Caco-2 (cell line): ENCODE data around the gene TOPORS. TPM values are rescaled to one million over a fixed set of nuclear protein-coding genes. Genes with fewer than 3 reads are reported as not detected.

ENCODE experiments used
- BruUV-seq: library from RNA; stranded (reverse); fragments of 400-500 nt; replicated peaks from 2 replicates; lab custom pipeline; 2021; lab: Mats Ljungman, UMichigan
- CTCF ChIA-PET: fragments of 300-600 bp; sonication (Branson Sonifier 250); formaldehyde crosslinking; loops from one replicate; lab custom pipeline; 2022; ENCODE audit warnings: antibody characterized with exemption; lab: Charles Lee
- POLR2A ChIA-PET: fragments of 300-600 bp; sonication (Branson Sonifier 250); formaldehyde crosslinking; loops from one replicate; lab custom pipeline; 2022; ENCODE audit warnings: antibody characterized with exemption; lab: Charles Lee
- DNase-seq, 2 experiments: peaks; one replicate each; pipeline versions ENCODE4 v3.0.0 to v3.0.0-alpha.2; 2020 to 2022
- H3K27me3 ChIP-seq: replicated peaks from 2 replicates; pipeline ENCODE4 v1.6.0; 2011; ENCODE audit warnings: low read length; ENCODE audit not compliant: control insufficient read depth, insufficient read depth
- H3K36me3 ChIP-seq: 2 replicates; pipeline ENCODE4 v1.5.1; 2011; ENCODE audit warnings: low read length; ENCODE audit not compliant: control insufficient read depth, insufficient read depth
- H3K4me1 ChIP-seq: fragments of 250-450 bp; sonication (Bioruptor Pico); 2 replicates; pipeline ENCODE4 v1.5.1; 2020; ENCODE audit warnings: mild to moderate bottlenecking
- H3K4me3 ChIP-seq: 2 replicates; pipeline ENCODE4 v1.5.1; 2011; ENCODE audit warnings: low read depth, mild to moderate bottlenecking, control low read depth, low read length
- H3K9me3 ChIP-seq: fragments of 250-450 bp; sonication (Bioruptor Pico); 2 replicates; pipeline ENCODE4 v1.5.1; 2020; ENCODE audit warnings: mild to moderate bottlenecking, moderate library complexity
- H3K27ac Mint-ChIP-seq: one replicate; pipeline ENCODE4 v1.8.0; 2022; ENCODE audit warnings: mixed read lengths; ENCODE audit not compliant: unreplicated experiment
- H3K27me3 Mint-ChIP-seq: one replicate; pipeline ENCODE4 v1.8.0; 2022; ENCODE audit warnings: mixed read lengths; ENCODE audit not compliant: insufficient read depth, unreplicated experiment
- H3K36me3 Mint-ChIP-seq: one replicate; pipeline ENCODE4 v1.8.0; 2022; ENCODE audit warnings: mild to moderate bottlenecking, mixed read lengths; ENCODE audit not compliant: insufficient read depth, unreplicated experiment
- H3K4me1 Mint-ChIP-seq: one replicate; pipeline ENCODE4 v1.8.0; 2022; ENCODE audit warnings: low read depth, mixed read lengths; ENCODE audit not compliant: unreplicated experiment
- H3K4me3 Mint-ChIP-seq: one replicate; pipeline ENCODE4 v1.8.0; 2022; ENCODE audit warnings: mild to moderate bottlenecking, moderate library complexity, mixed read lengths; ENCODE audit not compliant: unreplicated experiment
- H3K9me3 Mint-ChIP-seq: one replicate; pipeline ENCODE4 v1.8.0; 2022; ENCODE audit warnings: mixed read lengths; ENCODE audit not compliant: unreplicated experiment
- intact Hi-C: fragments of 100-400 bp; cut with micrococcal nuclease; formaldehyde crosslinking; loops from one replicate; pipeline ENCODE4 v1.10.0; 2022; ENCODE audit not compliant: unreplicated experiment
- total RNA-seq: library from RNA; stranded (reverse); gene quantifications from 2 replicates; pipeline ENCODE4 v1.2.3, GENCODE V29; 2022
- TF ChIP-seq, protein P1 (sequence below), 2 experiments: fragments of 200-600 bp in 1 of 2; IDR thresholded peaks; 1 replicate in 1 of 2; 2 replicates in 1 of 2; pipeline versions ENCODE4 v1.5.1 to v1.8.0; 2011 to 2022; ENCODE audit warnings: antibody characterized with exemption in 1 of 2, control low read depth in 1 of 2, inconsistent platforms in 1 of 2, low read depth in 1 of 2, low read length in 1 of 2, mild to moderate bottlenecking in 1 of 2, moderate library complexity in 1 of 2; ENCODE audit not compliant: insufficient read depth in 1 of 2, severe bottlenecking in 1 of 2, unreplicated experiment in 1 of 2

TOPORS gene
- total RNA-seq, 1 experiment from 2014 or later: 14.6 TPM

DNA sequence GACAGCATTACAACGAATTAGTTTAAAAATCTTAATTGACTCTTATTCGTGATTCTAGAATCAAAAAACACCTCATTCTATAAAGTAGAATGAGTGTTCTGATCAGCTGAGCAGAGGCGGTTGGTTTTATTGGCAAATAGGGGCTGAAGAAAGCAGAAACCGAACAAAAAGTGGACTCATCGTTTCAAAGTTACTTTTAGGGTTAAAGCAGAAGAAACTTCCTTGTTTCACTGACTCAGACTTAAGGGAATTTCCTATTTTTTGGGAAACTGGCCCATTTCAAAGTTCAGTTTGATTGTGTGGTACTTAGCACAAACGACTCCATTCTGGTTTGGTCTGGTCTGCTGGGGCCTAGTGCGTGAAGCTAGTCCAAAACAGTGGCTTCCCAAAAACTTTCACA lies 21.4 kb upstream of the TOPORS start:
- no peak for DNase-seq
- Mint-ChIP-seq H3K27ac (peak overlapping the region; percentile 100), H3K36me3 (peaks cover 17% of the 10 kb centered on the region), H3K4me3 (peak overlapping the region; percentile 98), H3K4me1 (no peaks in the 10 kb centered on the region), H3K9me3 (no peaks in the 10 kb centered on the region), H3K27me3 (peaks cover 2% of the 10 kb centered on the region)
- POLR2A ChIA-PET: no interaction called here
- TF ChIP-seq, protein P1, sequence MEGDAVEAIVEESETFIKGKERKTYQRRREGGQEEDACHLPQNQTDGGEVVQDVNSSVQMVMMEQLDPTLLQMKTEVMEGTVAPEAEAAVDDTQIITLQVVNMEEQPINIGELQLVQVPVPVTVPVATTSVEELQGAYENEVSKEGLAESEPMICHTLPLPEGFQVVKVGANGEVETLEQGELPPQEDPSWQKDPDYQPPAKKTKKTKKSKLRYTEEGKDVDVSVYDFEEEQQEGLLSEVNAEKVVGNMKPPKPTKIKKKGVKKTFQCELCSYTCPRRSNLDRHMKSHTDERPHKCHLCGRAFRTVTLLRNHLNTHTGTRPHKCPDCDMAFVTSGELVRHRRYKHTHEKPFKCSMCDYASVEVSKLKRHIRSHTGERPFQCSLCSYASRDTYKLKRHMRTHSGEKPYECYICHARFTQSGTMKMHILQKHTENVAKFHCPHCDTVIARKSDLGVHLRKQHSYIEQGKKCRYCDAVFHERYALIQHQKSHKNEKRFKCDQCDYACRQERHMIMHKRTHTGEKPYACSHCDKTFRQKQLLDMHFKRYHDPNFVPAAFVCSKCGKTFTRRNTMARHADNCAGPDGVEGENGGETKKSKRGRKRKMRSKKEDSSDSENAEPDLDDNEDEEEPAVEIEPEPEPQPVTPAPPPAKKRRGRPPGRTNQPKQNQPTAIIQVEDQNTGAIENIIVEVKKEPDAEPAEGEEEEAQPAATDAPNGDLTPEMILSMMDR (IDR thresholded peaks at IDR 0.05; ENCODE audit: insufficient read depth in 1 of 2, low read depth in 1 of 2, low read length in 1 of 2, severe bottlenecking in 1 of 2, unreplicated experiment in 1 of 2): no peak
- H3K27me3 ChIP-seq: no peaks in the 10 kb centered on the region
- H3K9me3 ChIP-seq: no peaks in the 10 kb centered on the region
- intact Hi-C loops: loop anchor here (2.0 kb wide), 1 partner anchor 147 kb away; no protein-coding TSS in a partner anchor
- CTCF ChIA-PET: interaction anchor here (0.5 to 4.0 kb wide), 3 partner anchors 7 to 195 kb away, joined by 3 to 63 read pairs (median 3); no protein-coding TSS in a partner anchor
- H3K4me3 ChIP-seq: no peak overlapping the region
- H3K36me3 ChIP-seq: no peaks in the 10 kb centered on the region
- no TSS peak for BruUV-seq
- H3K4me1 ChIP-seq: peaks cover 5% of the 10 kb centered on the region; the same call in 1 of the 2 replicates

DNA sequence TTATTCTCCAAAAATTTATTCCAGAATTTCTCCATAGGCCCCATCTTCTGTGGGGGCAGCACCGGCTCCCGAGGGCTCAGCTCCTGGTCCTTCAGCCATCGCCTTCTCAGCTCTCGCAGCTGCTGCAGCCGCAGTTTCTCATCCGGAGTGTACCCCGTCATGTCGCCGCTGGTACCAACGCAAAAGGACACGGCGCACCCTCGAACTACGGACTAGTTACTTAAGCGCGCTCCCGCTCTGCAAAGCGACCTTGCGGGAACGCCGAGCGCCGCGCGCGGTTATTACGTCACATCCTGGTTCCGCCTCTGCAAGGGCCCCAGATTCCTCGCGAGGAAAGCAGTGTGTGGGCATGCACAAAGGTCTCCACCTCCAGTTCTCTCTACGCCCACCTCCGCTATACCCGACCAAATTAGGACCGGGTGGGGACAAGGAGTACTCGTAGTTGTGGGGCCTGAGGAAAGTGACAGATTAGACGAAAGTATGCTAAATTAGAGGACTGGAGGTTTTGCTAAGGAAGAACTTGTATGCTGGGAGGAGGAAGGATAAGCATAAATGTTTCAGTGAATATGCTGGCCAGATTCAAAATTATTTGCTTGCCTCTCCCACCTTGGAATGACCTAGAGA lies 20.6 kb upstream of the TOPORS start, which contains the start of gene NDUFB6:
Gene NDUFB6 (minus strand): TSS at position 260 of the 624 bp plus-strand sequence. CDS start 99 bp downstream, at position 161.
- no peaks in the 10 kb centered on the region for H3K27me3 ChIP-seq
- CTCF ChIA-PET: interaction anchor here (0.5 to 4.0 kb wide), 8 partner anchors 8 to 194 kb away, joined by 3 to 63 read pairs (median 13); partner anchors contain the start of genes ACO1, RIGI, SMIM27 and TOPORS
- POLR2A ChIA-PET: interaction anchor here (1.6 kb wide), 1 partner anchor 22 kb away, joined by 6 read pairs; no protein-coding TSS in a partner anchor

More for the DNA sequence above, 20.6 kb upstream of the TOPORS start, which contains the start of gene NDUFB6:
- H3K4me3 ChIP-seq: peak within 1 kb of the TSS; percentile 86
- intact Hi-C loops: loop anchor here (1.0 to 2.0 kb wide), 6 partner anchors 21 to 195 kb away; partner anchors contain the start of genes ACO1, RIGI, SMIM27 and TOPORS
- no peaks in the 10 kb centered on the region for H3K9me3 Mint-ChIP-seq
- no peaks in the 10 kb centered on the region for H3K9me3 ChIP-seq
- peak within 1 kb of the TSS; percentile 98 for H3K4me3 Mint-ChIP-seq
- H3K36me3 ChIP-seq: no peaks in the 10 kb centered on the region
- peaks cover 2% of the 10 kb centered on the region for H3K27me3 Mint-ChIP-seq
- TF ChIP-seq, protein P1 (IDR thresholded peaks at IDR 0.05; ENCODE audit: insufficient read depth in 1 of 2, low read depth in 1 of 2, low read length in 1 of 2, severe bottlenecking in 1 of 2, unreplicated experiment in 1 of 2): no peak
- no TSS peak for BruUV-seq
- peak within 1 kb of the TSS; percentile 100 for H3K27ac Mint-ChIP-seq
- no peaks in the 10 kb centered on the region for H3K4me1 Mint-ChIP-seq
- H3K4me1 ChIP-seq: peaks cover 5% of the 10 kb centered on the region; the same call in 1 of the 2 replicates
- peak; percentile 91 to 95 for DNase-seq
- H3K36me3 Mint-ChIP-seq: peaks cover 22% of the 10 kb centered on the region
